Activated B cell treated with CpG ODN at 0.5 μM for 24 hours (primary cell): ENCODE measurements around the gene SLBP. TPM values are rescaled to one million over a fixed set of nuclear protein-coding genes. Genes with fewer than 3 reads are reported as not detected.

ENCODE experiments used
- ATAC-seq: fragments of 200-7000 bp; cut with Tn5 transposase; one replicate; pipeline ENCODE4 v1.10.0; 2021; ENCODE audit warnings: low read depth, mild to moderate bottlenecking, moderate library complexity
- CTCF ChIA-PET: fragments of 350-600 bp; sonication (Branson Sonifier 250); formaldehyde crosslinking; loops from one replicate; lab custom pipeline; 2021; ENCODE audit warnings: antibody characterized with exemption; lab: Charles Lee
- POLR2A ChIA-PET: fragments of 350-600 bp; sonication (Branson Sonifier 250); formaldehyde crosslinking; loops from one replicate; lab custom pipeline; 2021; ENCODE audit warnings: antibody characterized with exemption; lab: Charles Lee
- DNase-seq: peaks from one replicate; pipeline ENCODE4 v3.0.0; 2022
- H3K27ac Mint-ChIP-seq: one replicate; pipeline ENCODE4 v1.8.0; 2020; ENCODE audit warnings: mixed read lengths
- H3K27me3 Mint-ChIP-seq: one replicate; pipeline ENCODE4 v1.8.0; 2021; ENCODE audit warnings: mixed read lengths
- H3K36me3 Mint-ChIP-seq: one replicate; pipeline ENCODE4 v1.8.0; 2021; ENCODE audit warnings: low read depth, mixed read lengths
- H3K4me1 Mint-ChIP-seq: one replicate; pipeline ENCODE4 v1.8.0; 2021; ENCODE audit warnings: mixed read lengths
- H3K4me3 Mint-ChIP-seq: one replicate; pipeline ENCODE4 v1.8.0; 2020; ENCODE audit warnings: mild to moderate bottlenecking, mixed read lengths
- H3K9me3 Mint-ChIP-seq: one replicate; pipeline ENCODE4 v1.8.0; 2020; ENCODE audit warnings: mixed read lengths
- CTCF ChIP-seq: fragments of 200-600 bp; IDR thresholded peaks from one replicate; pipeline ENCODE4 v1.8.0; 2022; ENCODE audit warnings: antibody characterized with exemption, mild to moderate bottlenecking
- intact Hi-C: fragments of 100-400 bp; cut with micrococcal nuclease; formaldehyde crosslinking; loops from one replicate; pipeline ENCODE4 v1.15.1; 2024
- total RNA-seq: library from RNA; stranded (reverse); gene quantifications from 2 replicates; pipeline ENCODE4 v1.2.3, GENCODE V29; 2022

SLBP gene
- total RNA-seq, 1 donor from 2014 or later: 34.0 TPM

DNA sequence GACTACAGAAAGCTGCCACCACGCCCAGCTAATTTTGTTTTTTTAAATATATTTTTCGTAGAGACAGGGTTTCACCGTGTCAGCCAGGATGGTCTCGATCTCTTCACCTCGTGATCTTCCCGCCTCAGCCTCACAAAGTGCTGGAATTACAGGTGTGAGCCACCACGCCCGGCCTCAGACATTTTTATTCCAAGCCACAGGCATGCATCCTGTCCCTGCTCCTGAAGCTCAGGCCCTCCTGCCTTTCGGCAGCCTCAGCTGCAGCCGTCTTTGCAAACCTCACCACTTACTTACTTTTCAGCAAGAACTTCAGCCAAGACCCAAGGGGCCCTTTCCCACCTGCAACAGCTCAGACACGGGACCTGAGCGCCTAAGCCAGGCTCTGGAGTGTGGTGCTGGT lies 54.0 kb downstream of the SLBP start:
- POLR2A ChIA-PET: no interaction called here
- no peak for DNase-seq
- H3K9me3 Mint-ChIP-seq: no peaks in the 10 kb centered on the region
- intact Hi-C loops: no loop called here
- no peaks in the 10 kb centered on the region for H3K27me3 Mint-ChIP-seq
- no peak overlapping the region for H3K4me3 Mint-ChIP-seq
- no peak for ATAC-seq
- TF ChIP-seq CTCF: no peak
- CTCF ChIA-PET: no interaction called here
- H3K27ac Mint-ChIP-seq: no peak overlapping the region
- H3K4me1 Mint-ChIP-seq: no peaks in the 10 kb centered on the region
- peaks cover 2% of the 10 kb centered on the region for H3K36me3 Mint-ChIP-seq

- H3K27me3 Mint-ChIP-seq: no peaks in the 10 kb centered on the region
- DNase-seq: no peak
- TF ChIP-seq CTCF: no peak
- peaks cover 2% of the 10 kb centered on the region for H3K36me3 Mint-ChIP-seq
- no peaks in the 10 kb centered on the region for H3K4me1 Mint-ChIP-seq
- ChIA-PET CTCF (no interaction called here), POLR2A (no interaction called here)
- H3K4me3 Mint-ChIP-seq: no peak overlapping the region
- ATAC-seq: no peak
- no peaks in the 10 kb centered on the region for H3K9me3 Mint-ChIP-seq
- intact Hi-C loops: no loop called here
- H3K27ac Mint-ChIP-seq: no peak overlapping the region
Observed at GRCh38 chr4:1656986-1657385, 55.1 kb downstream of the SLBP start.

- Mint-ChIP-seq H3K27ac (no peak overlapping the region), H3K27me3 (no peaks in the 10 kb centered on the region), H3K4me1 (no peaks in the 10 kb centered on the region), H3K4me3 (no peak overlapping the region), H3K36me3 (peaks cover 2% of the 10 kb centered on the region), H3K9me3 (no peaks in the 10 kb centered on the region)
- ATAC-seq: no peak
- ChIA-PET CTCF (no interaction called here), POLR2A (no interaction called here)
- no peak for DNase-seq
- TF ChIP-seq CTCF: no peak
- intact Hi-C loops: no loop called here
Observed at GRCh38 chr4:1656132-1656531, 56.0 kb downstream of the SLBP start.

DNA sequence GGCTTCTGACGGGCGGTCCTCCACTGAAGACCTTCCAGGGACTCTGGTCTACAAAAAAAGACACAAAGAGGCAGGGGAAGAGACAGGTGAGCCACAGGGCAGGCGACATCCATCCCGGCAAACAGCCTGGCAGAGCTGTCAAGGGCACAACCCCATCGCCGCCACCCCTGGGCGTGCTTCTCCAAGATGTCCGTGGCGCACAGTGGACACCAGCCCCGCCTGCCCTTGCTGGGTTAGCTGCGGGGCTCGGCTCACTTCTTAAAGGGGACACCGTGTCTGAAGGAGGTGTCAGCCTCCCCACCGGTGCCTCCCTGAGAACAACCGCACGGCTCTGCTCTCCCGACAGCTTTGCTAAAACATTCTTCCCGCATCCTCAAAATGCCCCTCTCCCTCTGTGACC lies 56.4 kb downstream of the SLBP start:
- Mint-ChIP-seq H3K27me3 (no peaks in the 10 kb centered on the region), H3K36me3 (peaks cover 2% of the 10 kb centered on the region), H3K4me3 (no peak overlapping the region), H3K27ac (no peak overlapping the region), H3K4me1 (no peaks in the 10 kb centered on the region), H3K9me3 (no peaks in the 10 kb centered on the region)
- intact Hi-C loops: no loop called here
- TF ChIP-seq CTCF: no peak
- POLR2A ChIA-PET: no interaction called here
- DNase-seq: no peak
- CTCF ChIA-PET: no interaction called here
- no peak for ATAC-seq

DNA sequence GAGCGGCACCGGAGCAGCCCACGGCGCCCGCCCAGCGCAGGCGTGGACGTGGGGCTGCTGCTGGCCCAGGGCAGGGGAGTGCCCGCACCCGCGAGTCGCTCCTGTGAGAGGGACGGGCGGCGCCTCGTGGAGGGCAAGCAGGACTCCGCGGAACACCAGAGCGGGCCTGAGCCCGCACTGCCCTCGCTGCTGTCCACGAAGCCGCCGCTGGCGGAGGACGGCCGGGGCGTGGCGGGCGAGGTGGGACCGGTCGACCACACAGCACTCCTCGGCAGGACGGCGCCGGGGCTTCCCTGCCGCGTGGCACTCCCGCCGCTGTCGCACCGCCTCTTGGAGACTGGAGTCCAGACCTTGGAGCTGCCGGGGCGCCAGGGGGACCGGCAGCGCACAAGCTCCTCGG lies 57.0 kb downstream of the SLBP start:
- ATAC-seq (no peak), DNase-seq (no peak)
- Mint-ChIP-seq H3K27me3 (no peaks in the 10 kb centered on the region), H3K9me3 (no peaks in the 10 kb centered on the region), H3K36me3 (peaks cover 2% of the 10 kb centered on the region), H3K27ac (no peak overlapping the region), H3K4me3 (no peak overlapping the region), H3K4me1 (no peaks in the 10 kb centered on the region)
- no peak for TF ChIP-seq CTCF
- POLR2A ChIA-PET: no interaction called here
- CTCF ChIA-PET: no interaction called here
- intact Hi-C loops: no loop called here
